HepG2 (cell line): ENCODE results near the gene ROMO1. TPM values are rescaled to one million over a fixed set of nuclear protein-coding genes. Genes with fewer than 3 reads are reported as not detected.

Experiments
- ASH2L ChIP-seq: fragments of 300-600, 200-600 bp; sonication (generic); IDR thresholded peaks from 2 replicates; pipeline ENCODE4 v1.7.0; 2017; ENCODE audit warnings: low read depth, mild to moderate bottlenecking, moderate library complexity, mixed read lengths, low read length; ENCODE audit not compliant: insufficient read length
- CREM ChIP-seq, 2 experiments: sonication (generic) in 1 of 2; formaldehyde crosslinking in 1 of 2; IDR thresholded peaks; 2 replicates each; pipeline versions ENCODE4 v1.4.0 to v1.6.1; 2016 to 2020; ENCODE audit warnings: antibody characterized with exemption in 1 of 2, mild to moderate bottlenecking in 1 of 2, missing genetic modification reagents in 1 of 2
- GMEB1 ChIP-seq: sonication (generic); formaldehyde crosslinking; IDR thresholded peaks from 2 replicates; pipeline ENCODE4 v1.5.1; 2020; ENCODE audit warnings: missing genetic modification reagents, mild to moderate bottlenecking, borderline replicate concordance
- HNRNPUL1 ChIP-seq: fragments of 200-400 bp; formaldehyde crosslinking; IDR thresholded peaks from 2 replicates; pipeline ENCODE4 v1.6.1; 2017; ENCODE audit warnings: low read depth, mild to moderate bottlenecking, low read length, moderate library complexity
- NFATC3 ChIP-seq: sonication (generic); formaldehyde crosslinking; IDR thresholded peaks from 2 replicates; pipeline ENCODE4 v1.5.1; 2020; ENCODE audit warnings: mild to moderate bottlenecking, missing genetic modification reagents
- NFE2L1 ChIP-seq: sonication (generic); formaldehyde crosslinking; IDR thresholded peaks from 2 replicates; pipeline ENCODE4 v1.4.0; 2020; ENCODE audit warnings: missing genetic modification reagents, mild to moderate bottlenecking, borderline replicate concordance
- PHF8 ChIP-seq: sonication (generic); formaldehyde crosslinking; IDR thresholded peaks from 2 replicates; pipeline ENCODE4 v1.5.0; 2020; ENCODE audit warnings: missing genetic modification reagents
- POGZ ChIP-seq: sonication (generic); formaldehyde crosslinking; IDR thresholded peaks from 2 replicates; pipeline ENCODE4 v1.4.0; 2020; ENCODE audit warnings: mild to moderate bottlenecking, missing genetic modification reagents
- SP2 ChIP-seq: sonication (generic); formaldehyde crosslinking; IDR thresholded peaks from 2 replicates; pipeline ENCODE4 v1.5.1; 2020; ENCODE audit warnings: mild to moderate bottlenecking, missing genetic modification reagents
- TERF1 ChIP-seq: sonication (generic); formaldehyde crosslinking; IDR thresholded peaks from 2 replicates; pipeline ENCODE4 v1.8.0; 2022; ENCODE audit warnings: mild to moderate bottlenecking, missing genetic modification reagents, moderate library complexity
- USF2 ChIP-seq, 2 experiments: sonication (generic) in 1 of 2; formaldehyde crosslinking in 1 of 2; IDR thresholded peaks; 2 replicates each; pipeline versions ENCODE4 v1.5.1 to v1.6.1; 2011 to 2020; ENCODE audit warnings: borderline replicate concordance in 1 of 2, low read depth in 1 of 2, low read length in 1 of 2, mild to moderate bottlenecking in 1 of 2, missing genetic modification reagents in 1 of 2, moderate library complexity in 1 of 2
- ZBTB3 ChIP-seq: sonication (generic); formaldehyde crosslinking; IDR thresholded peaks from 2 replicates; pipeline ENCODE4 v1.4.0; 2020; ENCODE audit warnings: low read depth, mild to moderate bottlenecking, moderate library complexity, missing genetic modification reagents, borderline replicate concordance
- ZFAT ChIP-seq: sonication (generic); formaldehyde crosslinking; conservative IDR thresholded peaks from 2 replicates; pipeline ENCODE4 v1.8.1; 2023; ENCODE audit warnings: missing genetic modification reagents, inconsistent platforms
- ZFP36L1 ChIP-seq: sonication (generic); formaldehyde crosslinking; IDR thresholded peaks from 2 replicates; pipeline ENCODE4 v1.8.0; 2022; ENCODE audit warnings: mild to moderate bottlenecking, missing genetic modification reagents, moderate library complexity
- ZNF451 ChIP-seq: sonication (generic); formaldehyde crosslinking; IDR thresholded peaks from 2 replicates; pipeline ENCODE4 v1.5.0; 2020; ENCODE audit warnings: mild to moderate bottlenecking, missing genetic modification reagents
- ZNF761 ChIP-seq: sonication (generic); formaldehyde crosslinking; conservative IDR thresholded peaks from 2 replicates; pipeline ENCODE4 v1.4.0; 2020; ENCODE audit warnings: mild to moderate bottlenecking, missing genetic modification reagents
- ZNF83 ChIP-seq: sonication (generic); formaldehyde crosslinking; IDR thresholded peaks from 2 replicates; pipeline ENCODE4 v1.4.0; 2020; ENCODE audit warnings: missing genetic modification reagents, mild to moderate bottlenecking, borderline replicate concordance
- polyA plus RNA-seq, 8 experiments: library from polyadenylated mRNA; depleted of rRNA in 3 of 8; stranded (reverse) in 7 of 8; unstranded in 1 of 8; fragments of >200 nt; fragmentation: Illumina TruSeq in 4 of 8; extraction: Trizol in 4 of 8; gene quantifications; 2 replicates each; pipeline versions ENCODE4 v1.2.1 to v1.2.3, GENCODE V29; 2011 to 2016; ENCODE audit warnings: low read depth in 4 of 8, missing spikeins in 1 of 8, mixed read lengths in 1 of 8; ENCODE audit not compliant: insufficient read depth in 1 of 8
- total RNA-seq, 5 experiments: library from RNA; depleted of rRNA; stranded (reverse); fragments of >200 nt; fragmentation: Illumina TruSeq; extraction: Trizol; gene quantifications; 2 replicates each; pipeline ENCODE4 v1.2.3, GENCODE V29; 2016; ENCODE audit warnings: low read depth in 1 of 5
- TF ChIP-seq, protein P1 (sequence below): sonication (generic); formaldehyde crosslinking; IDR thresholded peaks from 2 replicates; pipeline ENCODE4 v1.5.1; 2020; ENCODE audit warnings: mild to moderate bottlenecking, missing genetic modification reagents

Gene ROMO1
- total and polyA plus RNA-seq, 2 of the 13 experiments (the other 11 are each of a cell fraction or from before 2014, with no cell fraction given) = 636 to 755 TPM

- no peak for TF ChIP-seq TERF1 (CRISPR knock-in tag)
- TF ChIP-seq ZFP36L1 = no peak
- TF ChIP-seq HNRNPUL1 = no peak
- TF ChIP-seq USF2 (IDR thresholded peaks at IDR 0.05; ENCODE audit: low read depth, low read length) = no peak
- no peak for TF ChIP-seq USF2 (CRISPR knock-in tag; IDR thresholded peaks at IDR 0.05; ENCODE audit: borderline replicate concordance)
- TF ChIP-seq ZNF451 (CRISPR knock-in tag) = no peak
- no peak for TF ChIP-seq ZNF83 (CRISPR knock-in tag)
- TF ChIP-seq NFATC3 (CRISPR knock-in tag) = no peak
- 0 out of 2 replicates have a peak, but pooled peaks have one; percentile 39 for TF ChIP-seq GMEB1 (CRISPR knock-in tag)
- TF ChIP-seq ZBTB3 = no peak
- TF ChIP-seq ASH2L = peak; percentile 35
- TF ChIP-seq NFE2L1 = no peak
- TF ChIP-seq CREM (IDR thresholded peaks at IDR 0.05) = 0 out of 2 replicates have a peak, but pooled peaks have one; percentile 2
- TF ChIP-seq CREM (CRISPR knock-in tag; IDR thresholded peaks at IDR 0.05) = no peak
- 0 out of 2 replicates have a peak, but pooled peaks have one; percentile 45 for TF ChIP-seq PHF8 (CRISPR knock-in tag)
- TF ChIP-seq POGZ (CRISPR knock-in tag) = no peak
- TF ChIP-seq, protein P1, sequence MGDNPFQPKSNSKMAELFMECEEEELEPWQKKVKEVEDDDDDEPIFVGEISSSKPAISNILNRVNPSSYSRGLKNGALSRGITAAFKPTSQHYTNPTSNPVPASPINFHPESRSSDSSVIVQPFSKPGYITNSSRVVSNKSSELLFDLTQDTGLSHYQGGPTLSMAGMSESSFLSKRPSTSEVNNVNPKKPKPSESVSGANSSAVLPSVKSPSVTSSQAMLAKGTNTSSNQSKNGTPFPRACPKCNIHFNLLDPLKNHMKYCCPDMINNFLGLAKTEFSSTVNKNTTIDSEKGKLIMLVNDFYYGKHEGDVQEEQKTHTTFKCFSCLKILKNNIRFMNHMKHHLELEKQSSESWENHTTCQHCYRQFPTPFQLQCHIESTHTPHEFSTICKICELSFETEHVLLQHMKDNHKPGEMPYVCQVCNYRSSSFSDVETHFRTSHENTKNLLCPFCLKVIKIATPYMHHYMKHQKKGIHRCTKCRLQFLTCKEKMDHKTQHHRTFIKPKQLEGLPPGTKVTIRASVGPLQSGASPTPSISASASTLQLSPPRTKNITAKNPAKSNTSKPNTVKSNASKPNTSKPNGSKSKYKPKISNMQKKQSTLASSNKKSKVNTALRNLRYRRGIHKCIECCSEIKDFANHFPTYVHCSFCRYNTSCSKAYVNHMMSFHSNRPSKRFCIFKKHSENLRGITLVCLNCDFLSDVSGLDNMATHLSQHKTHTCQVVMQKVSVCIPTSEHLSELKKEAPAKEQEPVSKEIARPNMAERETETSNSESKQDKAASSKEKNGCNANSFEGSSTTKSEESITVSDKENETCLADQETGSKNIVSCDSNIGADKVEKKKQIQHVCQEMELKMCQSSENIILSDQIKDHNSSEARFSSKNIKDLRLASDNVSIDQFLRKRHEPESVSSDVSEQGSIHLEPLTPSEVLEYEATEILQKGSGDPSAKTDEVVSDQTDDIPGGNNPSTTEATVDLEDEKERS (CRISPR knock-in tag) = no peak
- TF ChIP-seq SP2 = no peak
- TF ChIP-seq ZFAT (CRISPR knock-in tag) = no peak
- TF ChIP-seq ZNF761 = no peak
Observed at GRCh38 chr20:35743693-35744491, 44.7 kb downstream of the ROMO1 start (continued).
